HG02571 (cell line): ENCODE measurements around the gene ALG14.
"Not testable (repeated sequence)": the region's sequence is repeated elsewhere in the genome, so short reads cannot be mapped to it uniquely, and the experiment has no call there.

ENCODE experiments used
- ATAC-seq: cut with Tn5 transposase; IDR thresholded peaks from one replicate; pipeline ENCODE4 v1.9.1; 2021; ENCODE audit warnings: mild to moderate bottlenecking, moderate library complexity; ENCODE audit not compliant: unreplicated experiment

ALG14 gene

DNA sequence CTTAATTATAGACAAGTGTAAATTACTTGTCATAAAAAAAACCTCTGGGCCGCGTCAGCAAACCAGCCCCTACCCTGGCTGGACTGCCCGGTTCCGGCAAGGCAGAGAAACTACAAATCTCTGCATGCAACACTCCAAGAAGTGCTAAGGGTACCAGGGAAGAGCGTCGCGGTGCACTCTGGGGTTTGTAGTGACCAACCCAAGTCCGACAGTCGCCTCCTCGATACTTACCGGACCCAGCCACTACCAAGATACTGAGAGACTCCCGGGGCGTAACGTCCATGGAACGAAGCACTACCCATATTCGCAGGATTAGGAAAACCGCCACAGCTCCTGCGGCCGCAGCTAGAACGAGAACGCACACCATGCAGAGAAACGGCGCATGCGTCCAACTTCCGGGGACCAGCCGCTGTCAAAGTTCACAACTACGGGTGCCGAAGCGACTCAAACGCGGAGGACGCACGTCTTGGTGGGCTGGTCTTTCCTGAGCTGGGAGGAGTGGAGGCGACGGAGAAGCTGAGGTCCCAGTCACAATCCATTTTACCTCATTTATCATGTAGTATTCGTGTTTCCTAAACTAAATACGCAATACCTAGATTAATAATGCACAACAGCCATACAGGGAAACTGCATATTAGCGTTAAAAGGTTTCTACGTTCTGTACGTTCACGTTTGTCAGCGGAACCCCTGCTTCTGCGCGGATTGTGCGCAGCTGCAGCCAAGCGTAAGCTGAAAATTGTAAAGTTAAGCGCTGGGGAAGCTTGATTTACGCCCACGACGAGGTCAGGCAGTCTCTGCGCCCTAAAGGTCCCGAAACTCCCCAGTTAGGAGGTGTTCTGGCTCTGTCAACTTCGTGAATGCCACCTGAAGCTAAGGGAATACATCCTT lies at the start of gene ALG14:
Gene ALG14, minus strand, starts transcription at position 420 of the 888 bp plus-strand sequence. Its CDS starts 53 bp downstream, at position 367.
- ATAC-seq, result peak; percentile 99

DNA sequence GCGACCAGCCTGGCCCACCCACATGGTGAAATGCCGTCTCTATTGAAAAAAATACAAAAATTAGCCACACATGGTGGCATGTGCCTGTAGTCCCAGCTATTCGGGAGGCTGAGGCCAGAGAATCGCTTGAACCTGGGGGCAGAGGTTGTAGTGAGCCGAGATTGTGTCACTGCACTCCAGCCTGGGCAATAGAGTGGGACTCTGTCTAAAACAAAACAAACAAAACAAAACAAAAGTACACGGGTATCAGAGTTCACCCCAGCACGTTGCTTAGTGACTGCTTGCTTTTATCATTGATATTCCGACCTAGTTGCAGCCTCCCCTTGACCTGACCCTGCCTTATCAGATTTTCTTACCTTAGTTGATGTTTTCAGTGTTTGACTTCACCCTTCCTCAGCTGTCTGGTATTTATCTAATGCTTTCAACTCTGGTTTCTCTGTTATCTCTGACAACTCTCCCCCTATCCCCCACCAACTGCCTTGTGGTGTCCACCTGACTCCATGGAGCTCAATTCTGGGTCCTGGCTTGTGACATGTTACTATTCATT lies 49.5 kb upstream of the ALG14 start:
- no peak for ATAC-seq

DNA sequence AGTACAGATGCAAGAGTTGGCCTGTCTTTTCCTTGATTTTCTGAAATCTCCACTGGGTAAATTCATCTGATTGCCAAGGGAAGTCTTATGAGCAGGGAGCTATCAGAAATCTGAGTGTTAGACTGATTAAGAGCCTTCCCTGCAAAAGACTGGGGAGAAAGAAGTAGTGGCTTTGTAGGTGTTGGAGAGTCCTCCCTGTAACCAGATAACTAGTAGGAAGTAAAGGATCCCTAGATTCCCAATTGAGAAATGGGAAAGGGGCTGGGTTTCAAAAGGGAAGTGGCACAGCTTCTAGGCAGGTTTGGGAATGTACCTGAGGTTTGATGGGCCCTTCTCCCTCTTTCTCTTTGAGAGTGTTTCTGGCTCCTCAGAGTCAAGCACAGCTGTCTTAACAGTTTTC lies 46.5 kb upstream of the ALG14 start:
- no peak for ATAC-seq

GRCh38 chr1:95118710-95119109 lies 46.0 kb upstream of the ALG14 start:
- ATAC-seq, result no peak

- peak; percentile 11 for ATAC-seq
These were observed 45.3 kb upstream of the ALG14 start for GRCh38 chr1:95118067-95118499.

- ATAC-seq, result peak; percentile 58
These were observed 44.7 kb upstream of the ALG14 start, which contains the start of gene TLCD4 for GRCh38 chr1:95117207-95118066. Gene TLCD4 (plus strand): TSS chr1:95117355. CDS start chr1:95143902, 26,547 bp downstream.

GRCh38 chr1:95116580-95117206 lies 43.9 kb upstream of the ALG14 start:
- peak; percentile 56 for ATAC-seq

DNA sequence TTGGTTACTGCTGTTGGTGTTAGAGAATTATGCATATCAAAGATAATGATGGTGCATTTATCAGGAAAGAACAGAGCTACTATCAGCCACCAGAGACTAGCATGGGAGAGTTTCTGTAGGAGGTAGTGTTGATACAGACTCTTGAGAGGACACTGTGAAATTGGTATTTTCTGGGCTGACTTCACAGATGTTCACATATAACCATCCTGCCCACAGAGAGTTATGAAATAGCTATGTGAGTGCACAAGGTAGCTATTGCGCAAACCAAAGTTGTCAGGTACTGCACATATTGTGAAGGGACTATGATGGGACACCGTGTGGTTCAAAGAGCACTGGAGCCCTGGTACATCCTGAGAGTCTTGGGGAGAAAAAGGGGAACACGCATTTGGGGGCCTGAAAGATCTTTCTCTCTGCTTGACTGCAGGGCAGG lies 43.0 kb upstream of the ALG14 start:
- ATAC-seq, result no peak

DNA sequence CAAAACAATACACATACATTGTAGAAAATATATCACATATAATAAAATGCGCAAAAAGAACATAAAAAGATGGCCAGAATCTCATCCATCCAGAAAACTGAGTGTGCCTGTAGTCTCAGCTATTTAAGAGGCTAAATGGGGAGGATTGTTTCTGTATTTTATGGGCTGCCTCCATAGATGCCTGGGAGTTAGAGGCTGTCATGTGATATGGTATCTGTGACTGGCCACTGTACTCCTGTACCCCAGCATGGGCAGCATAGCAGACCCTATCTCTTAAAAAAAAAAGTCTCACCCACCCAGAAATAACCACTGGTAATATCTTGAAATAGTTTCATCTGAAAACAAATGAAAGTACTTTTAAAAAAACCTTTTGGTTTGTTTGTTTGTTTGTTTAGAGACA lies 40.9 kb upstream of the ALG14 start:
- no peak for ATAC-seq

DNA sequence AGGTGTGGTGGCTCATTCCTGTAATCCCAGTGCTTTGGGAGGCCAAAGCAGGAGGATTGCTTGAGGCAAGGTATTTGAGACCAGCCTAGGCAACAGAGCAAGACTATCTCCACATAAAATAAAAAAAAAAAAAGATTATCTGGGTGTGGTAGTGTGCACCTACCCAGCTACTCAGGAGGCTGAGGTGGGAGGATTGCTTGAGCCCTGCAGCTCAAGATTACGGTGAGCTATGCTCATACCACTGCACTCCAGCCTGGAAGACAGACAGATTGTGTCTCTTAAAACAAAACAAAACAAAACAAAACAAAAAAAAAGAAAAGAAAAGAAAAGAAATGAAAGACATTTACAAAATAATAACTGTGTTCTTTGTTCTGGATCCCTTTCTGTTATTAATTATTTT lies 38.3 kb upstream of the ALG14 start:
- ATAC-seq, result no peak

GRCh38 chr1:95108792-95109191 lies 36.0 kb upstream of the ALG14 start:
- no peak for ATAC-seq

DNA sequence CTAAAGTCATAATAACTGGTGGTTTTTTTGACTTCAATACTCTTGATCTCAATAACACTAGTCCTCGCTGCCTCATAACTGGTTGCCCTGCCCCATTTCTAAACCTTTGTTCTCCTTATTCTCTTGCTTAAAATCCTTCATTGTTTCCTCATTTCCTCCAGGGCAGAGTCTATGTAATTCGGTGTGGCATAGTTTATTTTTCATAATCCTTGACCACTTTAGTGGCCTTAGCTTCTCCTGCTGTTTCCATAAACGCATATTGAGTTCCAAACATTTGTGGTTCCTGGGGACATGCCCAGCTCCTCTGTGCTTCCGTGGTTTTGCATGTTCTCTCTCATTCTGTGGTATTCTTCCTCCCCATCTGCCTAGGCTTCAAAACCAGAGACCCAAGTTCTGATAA lies 25.4 kb upstream of the ALG14 start:
- ATAC-seq, result no peak

DNA sequence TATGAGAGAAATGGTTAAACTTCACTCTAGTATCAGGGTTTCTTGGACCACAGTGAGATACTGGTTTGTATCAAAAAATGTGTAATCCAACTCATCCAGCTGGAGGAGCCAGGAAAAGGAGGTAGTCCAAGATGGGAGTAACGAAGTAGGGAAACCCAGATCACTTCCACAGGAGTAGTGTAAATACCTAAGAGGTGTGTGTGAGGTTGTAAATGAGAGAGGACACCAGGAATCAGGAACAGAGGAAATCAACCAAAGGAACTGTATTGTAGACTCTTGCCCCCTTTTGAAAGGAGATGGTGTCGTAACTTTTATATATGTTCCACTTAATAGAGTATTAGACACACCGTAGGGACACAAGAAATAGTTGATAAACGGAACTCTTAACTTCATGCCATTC lies 24.7 kb upstream of the ALG14 start:
- ATAC-seq, result no peak

DNA sequence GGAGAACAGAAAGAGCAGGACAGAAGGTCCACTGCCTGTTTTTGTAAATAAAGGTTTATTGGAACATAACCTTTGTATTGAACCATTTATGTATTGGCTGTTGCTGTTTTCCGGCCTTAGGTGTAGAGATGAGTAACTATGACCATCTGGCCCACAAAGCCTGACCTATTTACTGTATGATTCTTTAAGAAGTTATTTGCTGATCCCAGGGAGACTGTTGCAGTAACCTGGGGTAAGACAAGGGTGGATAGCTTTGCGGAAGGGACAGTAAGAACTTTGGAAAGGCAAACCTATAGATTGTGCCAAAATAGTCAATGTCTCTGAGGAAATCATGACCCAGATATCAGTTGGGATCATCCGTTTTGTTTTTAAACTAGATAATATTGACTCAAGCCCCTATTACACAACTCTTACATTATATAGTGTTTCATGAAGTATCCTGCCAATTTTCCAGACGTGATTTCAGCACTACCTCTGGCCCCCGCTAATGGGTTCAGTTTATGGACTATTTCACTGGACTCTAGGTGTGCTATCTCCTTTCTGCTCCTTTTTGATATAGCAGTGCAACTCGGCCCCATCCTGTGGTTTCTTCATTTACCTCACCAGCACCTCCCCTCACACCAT lies 23.6 kb upstream of the ALG14 start:
- peak; percentile 29 for ATAC-seq

GRCh38 chr1:95095833-95096217 lies 23.1 kb upstream of the ALG14 start:
- peak; percentile 95 for ATAC-seq

GRCh38 chr1:95094923-95095322 lies 22.2 kb upstream of the ALG14 start:
- ATAC-seq, result no peak

DNA sequence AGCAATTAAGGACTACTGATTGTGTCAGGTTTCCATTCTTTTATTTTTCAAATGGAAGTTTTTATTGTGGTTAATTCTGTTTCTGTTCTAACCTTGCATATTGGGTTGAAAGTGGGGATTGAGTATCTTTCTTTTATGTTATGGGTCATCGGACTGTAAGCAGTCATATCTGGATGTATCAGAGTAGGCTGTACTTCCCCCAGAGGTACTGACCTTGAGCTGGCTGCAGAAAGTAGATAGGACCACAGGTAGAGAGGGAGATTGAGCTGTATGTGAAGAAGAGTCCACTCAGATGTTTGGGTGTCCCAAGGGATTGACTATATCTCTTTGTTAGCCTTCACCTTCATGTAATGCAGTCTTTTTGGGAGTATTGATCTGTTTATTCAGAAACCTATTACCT lies 20.5 kb upstream of the ALG14 start:
- ATAC-seq, result no peak

DNA sequence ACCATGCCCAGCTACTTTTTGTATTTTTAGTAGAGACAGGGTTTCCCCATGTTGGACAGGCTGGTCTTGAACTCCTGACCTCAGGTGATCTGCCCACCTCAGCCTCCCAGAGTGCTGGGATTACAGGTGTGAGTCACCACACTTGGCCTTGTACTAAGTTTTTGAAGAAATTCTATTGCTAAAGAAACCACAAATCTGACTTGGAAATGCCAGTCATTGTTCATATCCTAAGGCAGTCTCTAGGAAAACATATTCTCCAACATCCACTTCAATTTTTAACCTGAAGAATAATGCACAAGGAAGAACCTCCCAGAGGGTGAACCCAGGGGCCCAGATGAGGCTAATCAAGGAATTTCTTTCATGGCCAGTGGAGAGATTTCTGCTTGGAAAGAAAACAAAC lies 20.1 kb upstream of the ALG14 start:
- ATAC-seq, result not testable (repeated sequence)

- ATAC-seq, result not testable (repeated sequence)
These were observed 18.5 kb upstream of the ALG14 start for GRCh38 chr1:95091290-95091689.

DNA sequence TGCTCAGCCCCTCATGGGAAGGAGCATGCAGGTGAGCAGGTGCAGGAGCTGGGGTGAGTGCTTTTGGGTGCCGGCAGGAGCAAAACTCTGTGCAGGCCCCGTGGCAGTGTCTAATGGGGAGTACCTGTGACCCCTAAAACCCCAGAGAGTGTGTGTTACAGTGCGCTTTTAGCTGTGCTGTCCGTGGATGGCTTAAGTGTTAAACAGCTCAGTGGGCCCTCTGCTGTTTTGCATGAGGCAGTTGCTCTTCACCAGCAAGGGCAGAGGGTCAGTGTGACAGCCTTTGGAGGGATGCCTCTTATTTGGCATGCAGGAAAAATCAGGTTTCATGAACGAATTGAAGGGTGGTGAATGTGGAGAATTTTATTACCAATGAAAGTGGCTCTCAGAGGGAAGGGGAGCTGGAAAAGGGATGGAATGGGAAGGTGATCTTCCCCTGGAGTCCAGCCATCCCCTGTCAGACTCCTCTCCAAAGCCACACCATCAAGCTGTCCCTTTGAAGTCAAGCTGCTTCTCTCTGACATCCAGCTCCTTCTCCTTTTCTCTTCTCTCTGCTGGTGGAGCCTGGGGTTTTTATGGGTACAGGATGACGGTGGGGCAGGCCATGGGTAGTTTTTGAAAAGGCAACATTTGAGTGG lies 17.0 kb upstream of the ALG14 start:
- no peak for ATAC-seq
